DOHH2 (cell line): ENCODE measurements around the gene CCDC91.

Experiments
- EZH2phosphoT487 ChIP-seq: fragments of 200-600 bp; sonication (generic); IDR thresholded peaks from 2 replicates; pipeline ENCODE4 v1.6.1; 2017; ENCODE audit warnings: borderline replicate concordance, mild to moderate bottlenecking, antibody characterized with exemption, low read length, moderate library complexity, mixed read lengths
- TF ChIP-seq, protein P1 (sequence below): fragments of 200-600 bp; sonication (generic); IDR thresholded peaks from one replicate; pipeline ENCODE4 v1.5.1; 2014; ENCODE audit warnings: antibody characterized with exemption, mild to moderate bottlenecking, low read depth, low read length; ENCODE audit not compliant: poor library complexity, severe bottlenecking

GRCh38 chr12:28555748-28556147 lies 365.5 kb downstream of the CCDC91 start:
- TF ChIP-seq, protein P1, sequence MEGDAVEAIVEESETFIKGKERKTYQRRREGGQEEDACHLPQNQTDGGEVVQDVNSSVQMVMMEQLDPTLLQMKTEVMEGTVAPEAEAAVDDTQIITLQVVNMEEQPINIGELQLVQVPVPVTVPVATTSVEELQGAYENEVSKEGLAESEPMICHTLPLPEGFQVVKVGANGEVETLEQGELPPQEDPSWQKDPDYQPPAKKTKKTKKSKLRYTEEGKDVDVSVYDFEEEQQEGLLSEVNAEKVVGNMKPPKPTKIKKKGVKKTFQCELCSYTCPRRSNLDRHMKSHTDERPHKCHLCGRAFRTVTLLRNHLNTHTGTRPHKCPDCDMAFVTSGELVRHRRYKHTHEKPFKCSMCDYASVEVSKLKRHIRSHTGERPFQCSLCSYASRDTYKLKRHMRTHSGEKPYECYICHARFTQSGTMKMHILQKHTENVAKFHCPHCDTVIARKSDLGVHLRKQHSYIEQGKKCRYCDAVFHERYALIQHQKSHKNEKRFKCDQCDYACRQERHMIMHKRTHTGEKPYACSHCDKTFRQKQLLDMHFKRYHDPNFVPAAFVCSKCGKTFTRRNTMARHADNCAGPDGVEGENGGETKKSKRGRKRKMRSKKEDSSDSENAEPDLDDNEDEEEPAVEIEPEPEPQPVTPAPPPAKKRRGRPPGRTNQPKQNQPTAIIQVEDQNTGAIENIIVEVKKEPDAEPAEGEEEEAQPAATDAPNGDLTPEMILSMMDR = no peak
- no peak for TF ChIP-seq EZH2phosphoT487
